Subcutaneous adipose tissue (tissue), 4 donors: Measurements from ENCODE around the gene LYZL4. TPM values are rescaled to one million over a fixed set of nuclear protein-coding genes. Genes with fewer than 3 reads are reported as not detected.

ENCODE experiments used
- CTCF ChIP-seq: fragments of 450-650 bp; IDR thresholded peaks from one replicate; pipeline ENCODE4 v1.5.1; 2016; ENCODE audit warnings: low read depth, mild to moderate bottlenecking, control low read depth, antibody characterized with exemption, moderate library complexity
- total RNA-seq, 4 donors: library from RNA; depleted of rRNA; stranded (reverse); fragments of >200 nt; gene quantifications; one replicate each; pipeline ENCODE4 v1.1.0, GENCODE V29; 2016

LYZL4 gene
- total RNA-seq, 4 donors from 2014 or later = not detected

- TF ChIP-seq CTCF = no peak
Observed at GRCh38 chr3:42446111-42447050, 36.0 kb upstream of the LYZL4 start.

GRCh38 chr3:42443819-42444436 lies 33.5 kb upstream of the LYZL4 start:
- no peak for TF ChIP-seq CTCF

GRCh38 chr3:42443292-42443691 lies 32.9 kb upstream of the LYZL4 start:
- TF ChIP-seq CTCF = no peak

- TF ChIP-seq CTCF = no peak
Observed at GRCh38 chr3:42442640-42443039, 32.2 kb upstream of the LYZL4 start.

- no peak for TF ChIP-seq CTCF
Observed at GRCh38 chr3:42441791-42442190, 31.4 kb upstream of the LYZL4 start.

GRCh38 chr3:42440924-42441323 lies 30.5 kb upstream of the LYZL4 start:
- no peak for TF ChIP-seq CTCF
